Measurements from ENCODE around the gene CHMP6. TPM values are rescaled to one million over a fixed set of nuclear protein-coding genes. Genes with fewer than 3 reads are reported as not detected.

The CHMP6 gene
- total RNA-seq, 1 experiment from 2014 or later, result 22.0 TPM

DNA sequence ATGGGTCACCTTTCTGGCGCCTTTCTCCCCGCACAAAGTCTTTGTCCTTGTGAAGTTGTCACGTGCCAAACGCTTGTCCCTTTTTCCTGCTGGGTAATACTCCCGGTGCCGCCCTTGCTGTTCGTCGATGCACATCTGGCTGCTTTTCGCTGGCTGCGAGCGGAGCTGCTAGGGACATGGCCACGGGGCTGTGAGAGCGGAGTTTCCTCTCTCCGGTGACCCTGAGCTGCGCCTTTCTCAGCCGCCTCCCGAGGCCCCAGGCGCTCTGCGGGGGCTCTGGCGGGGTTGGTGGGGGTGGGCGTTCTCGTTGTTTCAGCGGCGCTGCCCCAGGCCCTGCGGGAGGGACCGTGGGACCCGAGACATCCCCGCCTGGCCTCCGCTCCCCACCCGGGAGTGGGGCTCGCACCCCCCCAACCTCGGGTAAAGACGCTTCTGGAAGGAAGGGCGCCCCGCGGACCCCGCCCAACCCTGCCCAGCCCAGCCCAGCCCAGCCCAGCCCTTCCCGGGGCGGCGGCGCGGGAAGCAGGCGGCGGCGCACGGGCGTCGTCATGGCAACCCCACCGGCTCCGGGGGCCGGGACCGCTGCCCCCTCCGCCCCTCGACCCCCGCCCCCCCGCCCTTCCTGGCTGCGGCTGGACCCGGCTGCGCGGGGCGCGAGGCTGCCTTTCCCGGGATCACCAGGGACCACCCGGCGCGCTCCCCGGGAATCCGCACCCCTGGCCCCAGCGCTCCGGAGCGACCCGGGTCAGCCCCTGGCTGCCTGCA, 12.3 kb downstream of the CHMP6 start:
- BruUV-seq (replicated peaks), result no TSS peak
- Histone ChIP-seq H3K4me2 (ENCODE audit: low read length) (no peak overlapping the region), H3K9ac (ENCODE audit: low read length) (no peak overlapping the region), H3K4me3 (replicated peaks in 1 of 2; ENCODE audit: low read depth in 1 of 2, low read length in 2 of 2) (no peak overlapping the region), H3K9me3 (ENCODE audit: control insufficient read depth in 1 of 2, insufficient read depth in 1 of 2, low read depth in 1 of 2, low read length in 2 of 2) (no peaks in the 10 kb centered on the region), H3K4me1 (ENCODE audit: control insufficient read depth in 1 of 2, insufficient read depth in 2 of 2, low read length in 2 of 2) (peaks cover 8 to 16% of the 10 kb centered on the region in 2 experiments), H2AFZ (ENCODE audit: low read depth, low read length, poor library complexity, severe bottlenecking) (no peak overlapping the region), H3K79me2 (ENCODE audit: insufficient read depth, low read length) (no peaks in the 10 kb centered on the region), H4K20me1 (ENCODE audit: insufficient read depth) (no peaks in the 10 kb centered on the region), H3K27ac (ENCODE audit: low read depth, low read length) (no peak overlapping the region), H3K27me3 (ENCODE audit: insufficient read depth, low read length) (peaks cover 12% of the 10 kb centered on the region), H3K9me2 (ENCODE audit: insufficient read depth) (no peaks in the 10 kb centered on the region), H3K36me3 (ENCODE audit: control insufficient read depth in 1 of 2, insufficient read depth in 2 of 2, low read length in 2 of 2) (peaks cover 6 to 7% of the 10 kb centered on the region in 2 experiments; a peak in 2 of 4 replicates)
- DNase-seq (ENCODE audit: low read depth, low spot score) (no peak), ATAC-seq (no peak)
- TF ChIP-seq SP1 (IDR thresholded peaks at IDR 0.05; ENCODE audit: low read depth) (no peak), EZH2phosphoT487 (IDR thresholded peaks at IDR 0.05; ENCODE audit: borderline replicate concordance) (0 out of 2 replicates have a peak, but pooled peaks have one; percentile 97), REST (IDR thresholded peaks at IDR 0.05; ENCODE audit: low read depth) (no peak), EZH2 (IDR thresholded peaks at IDR 0.05) (peak; percentile 97)
- TF ChIP-seq, protein P1, sequence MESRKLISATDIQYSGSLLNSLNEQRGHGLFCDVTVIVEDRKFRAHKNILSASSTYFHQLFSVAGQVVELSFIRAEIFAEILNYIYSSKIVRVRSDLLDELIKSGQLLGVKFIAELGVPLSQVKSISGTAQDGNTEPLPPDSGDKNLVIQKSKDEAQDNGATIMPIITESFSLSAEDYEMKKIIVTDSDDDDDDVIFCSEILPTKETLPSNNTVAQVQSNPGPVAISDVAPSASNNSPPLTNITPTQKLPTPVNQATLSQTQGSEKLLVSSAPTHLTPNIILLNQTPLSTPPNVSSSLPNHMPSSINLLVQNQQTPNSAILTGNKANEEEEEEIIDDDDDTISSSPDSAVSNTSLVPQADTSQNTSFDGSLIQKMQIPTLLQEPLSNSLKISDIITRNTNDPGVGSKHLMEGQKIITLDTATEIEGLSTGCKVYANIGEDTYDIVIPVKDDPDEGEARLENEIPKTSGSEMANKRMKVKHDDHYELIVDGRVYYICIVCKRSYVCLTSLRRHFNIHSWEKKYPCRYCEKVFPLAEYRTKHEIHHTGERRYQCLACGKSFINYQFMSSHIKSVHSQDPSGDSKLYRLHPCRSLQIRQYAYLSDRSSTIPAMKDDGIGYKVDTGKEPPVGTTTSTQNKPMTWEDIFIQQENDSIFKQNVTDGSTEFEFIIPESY (IDR thresholded peaks at IDR 0.05; ENCODE audit: extremely low read depth, insufficient replicate concordance, low read length), result no peak
- TF ChIP-seq, protein P2, sequence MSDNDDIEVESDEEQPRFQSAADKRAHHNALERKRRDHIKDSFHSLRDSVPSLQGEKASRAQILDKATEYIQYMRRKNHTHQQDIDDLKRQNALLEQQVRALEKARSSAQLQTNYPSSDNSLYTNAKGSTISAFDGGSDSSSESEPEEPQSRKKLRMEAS (IDR thresholded peaks at IDR 0.05), result no peak
- CTCF ChIA-PET, result interaction anchor here (0.7 kb wide), 1 partner anchor 41 kb away, joined by 3 read pairs; no protein-coding TSS in a partner anchor
- POLR2A ChIA-PET, result no interaction called here
- RAD21 ChIA-PET (ENCODE audit: low non-redundant PET in 1 of 2, low total read pairs in 2 of 2, uncharacterized antibody in 2 of 2, unreplicated experiment in 2 of 2), result no interaction called here
- intact Hi-C loops (cut with micrococcal nuclease), result no loop called here
